Measurements from ENCODE around the gene UQCRFS1.

Gene UQCRFS1

DNA sequence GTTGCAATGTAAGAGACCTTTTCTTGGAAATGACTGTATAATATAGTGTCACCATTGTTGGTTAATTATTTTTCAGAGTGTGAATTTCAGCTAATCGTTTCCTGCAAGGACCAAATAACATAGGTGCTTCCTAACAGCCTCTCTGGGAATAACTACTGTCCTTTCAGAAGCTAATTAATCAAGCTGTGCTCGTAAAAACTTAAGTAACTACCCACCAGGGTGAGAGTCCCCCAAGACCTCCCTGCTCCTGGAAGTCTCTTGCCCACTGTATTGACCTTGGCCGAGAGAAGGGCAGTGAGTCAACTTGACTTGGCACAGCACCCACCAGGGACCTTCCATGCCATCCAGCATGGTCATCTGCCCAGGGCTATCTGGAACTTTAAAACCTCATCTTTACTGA is 50.3 kb downstream of the UQCRFS1 start:
- H3K27me3 ChIP-seq (ENCODE audit: control insufficient read depth in 1 of 2, insufficient read depth in 2 of 2, low read length in 2 of 2) = no peaks in the 10 kb centered on the region
- H3K4me1 ChIP-seq (ENCODE audit: control insufficient read depth, insufficient read depth, low read length) = no peaks in the 10 kb centered on the region
- H3K9me3 ChIP-seq (ENCODE audit: control insufficient read depth in 2 of 2, low read length in 2 of 2) = peaks cover 0 to 6% of the 10 kb centered on the region in 2 donors
- no peak overlapping the region for H3K4me3 ChIP-seq (ENCODE audit: low read length in 2 of 2)
- H3K27ac ChIP-seq (ENCODE audit: low read length) = no peak overlapping the region
- H3K36me3 ChIP-seq (ENCODE audit: control insufficient read depth in 2 of 2, insufficient read depth in 2 of 2, low read length in 2 of 2) = no peaks in the 10 kb centered on the region
- no peak overlapping the region for H3K9ac ChIP-seq (ENCODE audit: low read length in 2 of 2)

DNA sequence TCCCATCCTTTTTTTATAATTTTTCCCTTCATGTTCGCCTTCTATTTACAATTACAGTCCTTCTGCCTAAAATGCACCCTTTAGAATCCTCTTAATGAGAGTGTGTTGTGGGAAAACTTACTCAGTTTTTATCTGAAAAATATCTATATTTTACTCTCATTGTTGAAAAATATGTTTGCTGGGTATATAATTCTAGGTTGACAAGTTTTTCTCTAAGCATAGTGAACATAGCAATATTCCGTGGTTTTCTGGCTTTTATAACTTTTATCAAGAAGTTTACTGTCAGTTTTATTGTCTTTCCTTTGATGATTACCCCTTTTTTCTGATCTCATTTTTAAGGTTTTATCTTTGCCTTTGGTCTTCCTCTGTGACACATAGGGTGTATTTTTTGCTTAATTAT is 57.3 kb downstream of the UQCRFS1 start:
- no peak overlapping the region for H3K27ac ChIP-seq (ENCODE audit: low read length)
- H3K27me3 ChIP-seq (ENCODE audit: control insufficient read depth in 1 of 2, insufficient read depth in 2 of 2, low read length in 2 of 2) = no peaks in the 10 kb centered on the region
- H3K4me1 ChIP-seq (ENCODE audit: control insufficient read depth, insufficient read depth, low read length) = no peaks in the 10 kb centered on the region
- H3K9me3 ChIP-seq (ENCODE audit: control insufficient read depth in 2 of 2, low read length in 2 of 2) = peaks cover 14 to 16% of the 10 kb centered on the region in 2 donors
- no peaks in the 10 kb centered on the region for H3K36me3 ChIP-seq (ENCODE audit: control insufficient read depth in 2 of 2, insufficient read depth in 2 of 2, low read length in 2 of 2)
- no peak overlapping the region for H3K4me3 ChIP-seq (ENCODE audit: low read length in 2 of 2)
- H3K9ac ChIP-seq (ENCODE audit: low read length in 2 of 2) = no peak overlapping the region
